Erythroblast (primary cell): ENCODE measurements around the gene PLG.
"Not testable (repeated sequence)": the region's sequence is repeated elsewhere in the genome, so short reads cannot be mapped to it uniquely, and the experiment has no call there.

Source experiments
- GATA1 ChIP-seq: IDR thresholded peaks from 2 replicates; pipeline ENCODE4 v1.6.1; 2011; ENCODE audit warnings: low read depth, mild to moderate bottlenecking, control low read depth, low read length, moderate library complexity
- POLR2A ChIP-seq: IDR thresholded peaks from 2 replicates; pipeline ENCODE4 v1.6.1; 2011; ENCODE audit warnings: mild to moderate bottlenecking, low read length

- TF ChIP-seq POLR2A, GATA1: not testable (repeated sequence)
Observed at GRCh38 chr6:160708993-160709392, 6.9 kb downstream of the PLG start.
